NCI-H748 (cell line): ENCODE results near the gene COL12A1.

Source experiments
- DNase-seq: peaks from one replicate; lab custom pipeline; 2025; ENCODE audit not compliant: unreplicated experiment; lab: John Stamatoyannopoulos, UW

Gene COL12A1

GRCh38 chr6:75180864-75181263 is 25.0 kb downstream of the COL12A1 start:
- no peak for DNase-seq

- no peak for DNase-seq
These were observed 27.1 kb downstream of the COL12A1 start for GRCh38 chr6:75178757-75179156.

GRCh38 chr6:75176076-75176582 is 29.7 kb downstream of the COL12A1 start:
- DNase-seq: no peak

- no peak for DNase-seq
These were observed 33.9 kb downstream of the COL12A1 start for GRCh38 chr6:75171986-75172385.

GRCh38 chr6:75171567-75171966 is 34.3 kb downstream of the COL12A1 start:
- DNase-seq: no peak

- no peak for DNase-seq
These were observed 34.9 kb downstream of the COL12A1 start for GRCh38 chr6:75170691-75171560.

GRCh38 chr6:75169689-75170586 is 35.9 kb downstream of the COL12A1 start:
- DNase-seq: no peak

- DNase-seq: no peak
These were observed 38.0 kb downstream of the COL12A1 start for GRCh38 chr6:75167851-75168250.

- no peak for DNase-seq
These were observed 38.5 kb downstream of the COL12A1 start for GRCh38 chr6:75167325-75167724.

- DNase-seq: no peak
These were observed 39.1 kb downstream of the COL12A1 start for GRCh38 chr6:75166773-75167172.

- no peak for DNase-seq
These were observed 39.6 kb downstream of the COL12A1 start for GRCh38 chr6:75166236-75166635.

- no peak for DNase-seq
These were observed 47.7 kb downstream of the COL12A1 start for GRCh38 chr6:75158176-75158575.

- no peak for DNase-seq
These were observed 48.5 kb downstream of the COL12A1 start for GRCh38 chr6:75157336-75157735.

GRCh38 chr6:75156186-75156878 is 49.5 kb downstream of the COL12A1 start:
- no peak for DNase-seq

GRCh38 chr6:75155631-75156030 is 50.2 kb downstream of the COL12A1 start:
- DNase-seq: no peak

GRCh38 chr6:75154973-75155372 is 50.9 kb downstream of the COL12A1 start:
- no peak for DNase-seq

GRCh38 chr6:75150685-75151412 is 55.0 kb downstream of the COL12A1 start:
- no peak for DNase-seq

GRCh38 chr6:75149696-75150095 is 56.2 kb downstream of the COL12A1 start:
- DNase-seq: no peak

- DNase-seq: no peak
These were observed 56.6 kb downstream of the COL12A1 start for GRCh38 chr6:75149240-75149639.

GRCh38 chr6:75147512-75147911 is 58.3 kb downstream of the COL12A1 start:
- no peak for DNase-seq
